HL-60 (cell line): ENCODE measurements around the gene TGIF1.
A peak's percentile ranks its signal among the peaks of the same experiment; 100 is the strongest.

Source experiments
- DNase-seq, 2 experiments: peaks; one replicate each; pipeline ENCODE4 v3.0.0-alpha.2; 2010 to 2020; ENCODE audit warnings: low read depth in 1 of 2, low spot score in 1 of 2
- H3K27ac ChIP-seq: fragments of 250-450 bp; sonication (Bioruptor Pico); replicated peaks from 2 replicates; pipeline ENCODE4 v1.5.1; 2020; ENCODE audit warnings: mild to moderate bottlenecking, moderate library complexity
- H3K27me3 ChIP-seq: fragments of 250-450 bp; sonication (Bioruptor Pico); 2 replicates; pipeline ENCODE4 v1.5.1; 2021; ENCODE audit warnings: mild to moderate bottlenecking, moderate library complexity; ENCODE audit not compliant: insufficient read depth, poor library complexity, severe bottlenecking
- H3K4me3 ChIP-seq: replicated peaks from 2 replicates; pipeline ENCODE4 v1.5.1; 2011; ENCODE audit warnings: mild to moderate bottlenecking, control low read depth, low read length; ENCODE audit not compliant: insufficient read depth
- GABPA ChIP-seq: IDR thresholded peaks from 2 replicates; pipeline ENCODE4 v1.6.1; 2012; ENCODE audit warnings: low read depth
- POLR2AphosphoS5 ChIP-seq: IDR thresholded peaks from 2 replicates; pipeline ENCODE4 v1.6.1; 2012; ENCODE audit warnings: low read depth
- SPI1 ChIP-seq: IDR thresholded peaks from 2 replicates; pipeline ENCODE4 v1.6.1; 2012; ENCODE audit warnings: low read depth, mild to moderate bottlenecking, borderline replicate concordance
- TF ChIP-seq, protein P1 (sequence below): IDR thresholded peaks from 2 replicates; pipeline ENCODE4 v1.6.1; 2012; ENCODE audit warnings: low read depth; ENCODE audit not compliant: insufficient replicate concordance
- TF ChIP-seq, protein P2 (sequence below): IDR thresholded peaks from one replicate; pipeline ENCODE4 v1.5.1; 2011; ENCODE audit warnings: low read length, control low read depth, inconsistent platforms; ENCODE audit not compliant: insufficient read depth

Gene TGIF1

DNA sequence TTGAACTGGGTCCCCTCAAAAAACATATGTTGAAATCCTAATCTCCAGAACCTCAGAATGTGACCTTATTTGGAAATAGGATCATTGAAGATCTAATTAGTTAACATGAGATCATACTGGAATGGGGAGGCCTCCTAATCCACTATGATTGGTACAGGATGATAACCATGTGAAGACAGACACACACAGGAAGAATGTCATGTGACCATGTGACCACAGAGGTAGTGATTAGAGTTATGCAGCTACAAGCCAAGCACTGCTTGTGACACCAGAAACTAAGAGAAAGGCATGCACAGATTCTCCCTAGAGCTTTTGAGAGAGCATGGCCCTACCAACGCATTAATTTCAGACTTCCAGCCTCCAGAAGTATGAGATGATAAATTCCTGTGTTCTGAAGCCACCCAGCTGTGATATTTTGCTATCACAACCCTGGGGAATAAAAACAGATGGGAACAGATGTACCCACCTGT lies 47.0 kb upstream of the TGIF1 start:
- Histone ChIP-seq H3K27ac (no peak overlapping the region), H3K27me3 (no peaks in the 10 kb centered on the region), H3K4me3 (no peak overlapping the region)
- TF ChIP-seq GABPA, result no peak
- TF ChIP-seq, protein P1, sequence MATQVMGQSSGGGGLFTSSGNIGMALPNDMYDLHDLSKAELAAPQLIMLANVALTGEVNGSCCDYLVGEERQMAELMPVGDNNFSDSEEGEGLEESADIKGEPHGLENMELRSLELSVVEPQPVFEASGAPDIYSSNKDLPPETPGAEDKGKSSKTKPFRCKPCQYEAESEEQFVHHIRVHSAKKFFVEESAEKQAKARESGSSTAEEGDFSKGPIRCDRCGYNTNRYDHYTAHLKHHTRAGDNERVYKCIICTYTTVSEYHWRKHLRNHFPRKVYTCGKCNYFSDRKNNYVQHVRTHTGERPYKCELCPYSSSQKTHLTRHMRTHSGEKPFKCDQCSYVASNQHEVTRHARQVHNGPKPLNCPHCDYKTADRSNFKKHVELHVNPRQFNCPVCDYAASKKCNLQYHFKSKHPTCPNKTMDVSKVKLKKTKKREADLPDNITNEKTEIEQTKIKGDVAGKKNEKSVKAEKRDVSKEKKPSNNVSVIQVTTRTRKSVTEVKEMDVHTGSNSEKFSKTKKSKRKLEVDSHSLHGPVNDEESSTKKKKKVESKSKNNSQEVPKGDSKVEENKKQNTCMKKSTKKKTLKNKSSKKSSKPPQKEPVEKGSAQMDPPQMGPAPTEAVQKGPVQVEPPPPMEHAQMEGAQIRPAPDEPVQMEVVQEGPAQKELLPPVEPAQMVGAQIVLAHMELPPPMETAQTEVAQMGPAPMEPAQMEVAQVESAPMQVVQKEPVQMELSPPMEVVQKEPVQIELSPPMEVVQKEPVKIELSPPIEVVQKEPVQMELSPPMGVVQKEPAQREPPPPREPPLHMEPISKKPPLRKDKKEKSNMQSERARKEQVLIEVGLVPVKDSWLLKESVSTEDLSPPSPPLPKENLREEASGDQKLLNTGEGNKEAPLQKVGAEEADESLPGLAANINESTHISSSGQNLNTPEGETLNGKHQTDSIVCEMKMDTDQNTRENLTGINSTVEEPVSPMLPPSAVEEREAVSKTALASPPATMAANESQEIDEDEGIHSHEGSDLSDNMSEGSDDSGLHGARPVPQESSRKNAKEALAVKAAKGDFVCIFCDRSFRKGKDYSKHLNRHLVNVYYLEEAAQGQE, result no peak
- no peak for TF ChIP-seq POLR2AphosphoS5
- TF ChIP-seq, protein P2, sequence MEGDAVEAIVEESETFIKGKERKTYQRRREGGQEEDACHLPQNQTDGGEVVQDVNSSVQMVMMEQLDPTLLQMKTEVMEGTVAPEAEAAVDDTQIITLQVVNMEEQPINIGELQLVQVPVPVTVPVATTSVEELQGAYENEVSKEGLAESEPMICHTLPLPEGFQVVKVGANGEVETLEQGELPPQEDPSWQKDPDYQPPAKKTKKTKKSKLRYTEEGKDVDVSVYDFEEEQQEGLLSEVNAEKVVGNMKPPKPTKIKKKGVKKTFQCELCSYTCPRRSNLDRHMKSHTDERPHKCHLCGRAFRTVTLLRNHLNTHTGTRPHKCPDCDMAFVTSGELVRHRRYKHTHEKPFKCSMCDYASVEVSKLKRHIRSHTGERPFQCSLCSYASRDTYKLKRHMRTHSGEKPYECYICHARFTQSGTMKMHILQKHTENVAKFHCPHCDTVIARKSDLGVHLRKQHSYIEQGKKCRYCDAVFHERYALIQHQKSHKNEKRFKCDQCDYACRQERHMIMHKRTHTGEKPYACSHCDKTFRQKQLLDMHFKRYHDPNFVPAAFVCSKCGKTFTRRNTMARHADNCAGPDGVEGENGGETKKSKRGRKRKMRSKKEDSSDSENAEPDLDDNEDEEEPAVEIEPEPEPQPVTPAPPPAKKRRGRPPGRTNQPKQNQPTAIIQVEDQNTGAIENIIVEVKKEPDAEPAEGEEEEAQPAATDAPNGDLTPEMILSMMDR, result no peak
- no peak for TF ChIP-seq SPI1
- no peak for DNase-seq

DNA sequence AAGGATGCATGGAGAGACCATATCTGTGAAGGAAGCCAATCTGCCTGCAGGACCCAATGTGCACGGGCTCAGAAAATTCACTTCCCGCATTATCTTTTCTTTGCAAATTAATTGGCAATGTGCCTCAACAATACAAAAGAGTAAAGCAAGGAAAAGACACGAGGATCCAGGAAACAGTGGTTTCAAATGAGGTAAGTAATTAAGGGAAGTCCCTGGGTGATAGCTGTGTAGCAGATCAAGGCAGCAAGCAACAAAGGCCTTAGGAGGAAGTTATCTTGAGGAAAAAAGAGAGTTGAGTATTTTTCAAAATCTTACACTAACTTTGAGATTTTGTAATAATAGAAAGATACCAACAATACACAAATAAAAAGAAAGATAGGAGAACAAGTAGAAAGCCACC lies 44.3 kb upstream of the TGIF1 start:
- TF ChIP-seq, protein P2, result no peak
- TF ChIP-seq SPI1, result peak; percentile 91; the same call in 1 of the 2 replicates
- no peak for TF ChIP-seq GABPA
- TF ChIP-seq, protein P1, result no peak
- peak; percentile 40; the same call in 1 of the 2 replicates for TF ChIP-seq POLR2AphosphoS5
- peak in 1 of 2 experiments; percentile 81 for DNase-seq
- H3K27me3 ChIP-seq, result no peaks in the 10 kb centered on the region
- no peak overlapping the region for H3K4me3 ChIP-seq
- no peak overlapping the region for H3K27ac ChIP-seq

DNA sequence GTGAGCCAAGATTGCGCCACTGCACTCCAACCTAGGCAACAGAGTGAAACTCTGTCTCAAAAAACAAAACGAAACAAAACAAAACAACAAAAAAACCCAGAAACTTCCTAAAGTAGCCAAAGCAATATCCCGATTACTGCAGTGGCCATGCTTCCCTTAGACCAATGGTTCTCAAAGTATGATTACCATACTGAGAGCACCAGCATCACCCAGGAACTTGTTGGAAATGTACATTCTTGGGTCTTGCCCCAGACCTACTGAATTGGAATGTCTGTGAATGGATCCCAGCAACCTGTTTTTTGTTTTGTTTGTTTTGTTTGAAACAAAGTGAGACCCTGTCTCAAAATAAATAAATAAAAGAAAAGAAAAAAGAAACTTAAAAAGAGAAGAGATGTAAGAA lies 41.9 kb upstream of the TGIF1 start:
- Histone ChIP-seq H3K4me3 (no peak overlapping the region), H3K27me3 (no peaks in the 10 kb centered on the region), H3K27ac (no peak overlapping the region)
- TF ChIP-seq, protein P1, result no peak
- TF ChIP-seq, protein P2, result no peak
- TF ChIP-seq SPI1, result no peak
- no peak for TF ChIP-seq POLR2AphosphoS5
- TF ChIP-seq GABPA, result no peak
- DNase-seq, result no peak
